ENCODE data around the gene NR1H2.

The NR1H2 gene

GRCh38 chr19:50380751-50381151 is 4.5 kb downstream of the NR1H2 start:
- TF ChIP-seq, protein P1, sequence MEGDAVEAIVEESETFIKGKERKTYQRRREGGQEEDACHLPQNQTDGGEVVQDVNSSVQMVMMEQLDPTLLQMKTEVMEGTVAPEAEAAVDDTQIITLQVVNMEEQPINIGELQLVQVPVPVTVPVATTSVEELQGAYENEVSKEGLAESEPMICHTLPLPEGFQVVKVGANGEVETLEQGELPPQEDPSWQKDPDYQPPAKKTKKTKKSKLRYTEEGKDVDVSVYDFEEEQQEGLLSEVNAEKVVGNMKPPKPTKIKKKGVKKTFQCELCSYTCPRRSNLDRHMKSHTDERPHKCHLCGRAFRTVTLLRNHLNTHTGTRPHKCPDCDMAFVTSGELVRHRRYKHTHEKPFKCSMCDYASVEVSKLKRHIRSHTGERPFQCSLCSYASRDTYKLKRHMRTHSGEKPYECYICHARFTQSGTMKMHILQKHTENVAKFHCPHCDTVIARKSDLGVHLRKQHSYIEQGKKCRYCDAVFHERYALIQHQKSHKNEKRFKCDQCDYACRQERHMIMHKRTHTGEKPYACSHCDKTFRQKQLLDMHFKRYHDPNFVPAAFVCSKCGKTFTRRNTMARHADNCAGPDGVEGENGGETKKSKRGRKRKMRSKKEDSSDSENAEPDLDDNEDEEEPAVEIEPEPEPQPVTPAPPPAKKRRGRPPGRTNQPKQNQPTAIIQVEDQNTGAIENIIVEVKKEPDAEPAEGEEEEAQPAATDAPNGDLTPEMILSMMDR (IDR thresholded peaks at IDR 0.05; ENCODE audit: insufficient read depth, low read length, poor library complexity, severe bottlenecking) = no peak
- no peak overlapping the region for H3K4me3 ChIP-seq (replicated peaks; ENCODE audit: low read depth, low read length)
- H3K36me3 ChIP-seq (ENCODE audit: control insufficient read depth, insufficient read depth, low read length) = peaks cover 33% of the 10 kb centered on the region
- no peak for DNase-seq (ENCODE audit: extremely low read depth, insufficient read length)
- no peaks in the 10 kb centered on the region for H3K27me3 ChIP-seq (replicated peaks; ENCODE audit: control insufficient read depth, insufficient read depth, low read length)

GRCh38 chr19:50381881-50382729 is 5.8 kb downstream of the NR1H2 start:
- H3K36me3 ChIP-seq (ENCODE audit: control insufficient read depth, insufficient read depth, low read length) = peaks cover 36% of the 10 kb centered on the region
- DNase-seq (ENCODE audit: extremely low read depth, insufficient read length) = no peak
- no peaks in the 10 kb centered on the region for H3K27me3 ChIP-seq (replicated peaks; ENCODE audit: control insufficient read depth, insufficient read depth, low read length)
- TF ChIP-seq, protein P1 (IDR thresholded peaks at IDR 0.05; ENCODE audit: insufficient read depth, low read length, poor library complexity, severe bottlenecking) = no peak
- no peak overlapping the region for H3K4me3 ChIP-seq (replicated peaks; ENCODE audit: low read depth, low read length)

DNA sequence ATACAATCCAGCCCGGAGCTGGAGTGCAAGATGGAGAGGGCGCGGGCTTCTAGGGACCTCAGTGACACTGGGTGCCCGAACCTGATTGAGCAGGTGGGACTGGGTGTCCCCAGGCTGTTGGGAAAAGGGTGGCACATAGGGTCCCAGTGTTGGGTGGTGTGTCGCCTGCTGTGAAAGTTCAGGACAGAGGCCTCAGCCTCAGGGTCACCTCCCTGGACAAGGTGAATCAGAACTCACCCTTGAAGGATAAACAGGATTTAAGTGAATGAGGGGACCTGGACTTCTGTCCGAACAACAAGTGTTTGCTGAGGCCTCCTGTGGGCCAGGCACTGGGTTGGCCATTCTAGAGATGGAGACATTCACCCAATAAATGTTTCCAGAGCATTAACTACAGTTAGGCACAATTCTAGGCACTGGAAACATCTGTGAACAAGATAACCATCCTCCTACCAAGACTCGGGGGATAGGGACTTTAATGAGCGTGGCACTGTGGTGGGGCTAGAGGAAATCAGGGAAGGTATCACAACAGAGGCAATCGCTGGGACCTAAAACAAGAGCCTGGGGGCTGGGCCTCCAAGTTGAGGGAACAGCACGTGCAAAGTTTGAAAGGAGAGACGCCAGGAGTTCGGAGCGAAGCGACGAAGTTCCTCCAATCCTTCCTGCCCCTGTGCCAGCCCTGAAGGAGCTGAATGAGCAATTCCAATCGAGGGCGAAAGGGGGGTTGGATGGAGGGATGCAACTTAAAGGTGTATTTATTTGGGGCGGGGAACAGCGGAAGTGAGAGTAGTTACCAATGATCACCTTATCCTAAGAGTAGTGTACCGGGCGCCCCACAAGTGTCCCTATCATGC is 7.0 kb downstream of the NR1H2 start:
- TF ChIP-seq, protein P1 (IDR thresholded peaks at IDR 0.05; ENCODE audit: insufficient read depth, low read length, poor library complexity, severe bottlenecking) = no peak
- Histone ChIP-seq H3K36me3 (ENCODE audit: control insufficient read depth, insufficient read depth, low read length) (peaks cover 39% of the 10 kb centered on the region), H3K4me3 (replicated peaks; ENCODE audit: low read depth, low read length) (peak overlapping the region; percentile 60), H3K27me3 (replicated peaks; ENCODE audit: control insufficient read depth, insufficient read depth, low read length) (no peaks in the 10 kb centered on the region)
- DNase-seq (ENCODE audit: extremely low read depth, insufficient read length) = no peak

GRCh38 chr19:50383852-50384684 is 7.8 kb downstream of the NR1H2 start, which contains the start of gene POLD1:
Gene POLD1 (plus strand): TSS chr19:50384347. CDS start chr19:50398852, 14,505 bp downstream.
- Histone ChIP-seq H3K4me3 (replicated peaks; ENCODE audit: low read depth, low read length) (peak within 1 kb of the TSS; percentile 73), H3K36me3 (ENCODE audit: control insufficient read depth, insufficient read depth, low read length) (peaks cover 32% of the 10 kb centered on the region), H3K27me3 (replicated peaks; ENCODE audit: control insufficient read depth, insufficient read depth, low read length) (no peaks in the 10 kb centered on the region)
- peak; percentile 96 for DNase-seq (ENCODE audit: extremely low read depth, insufficient read length)
- TF ChIP-seq, protein P1 (IDR thresholded peaks at IDR 0.05; ENCODE audit: insufficient read depth, low read length, poor library complexity, severe bottlenecking) = no peak

Measured in GM06990 (cell line).